GM23338 (cell line): Measurements from ENCODE around the gene SRGAP1. TPM values are rescaled to one million over a fixed set of nuclear protein-coding genes. Genes with fewer than 3 reads are reported as not detected.

Experiments
- EZH2 ChIP-seq: fragments of 200-600 bp; sonication (generic); IDR thresholded peaks from one replicate; pipeline ENCODE4 v1.8.0; 2017; ENCODE audit warnings: antibody characterized with exemption, mild to moderate bottlenecking, low read depth; ENCODE audit not compliant: unreplicated experiment
- EZH2phosphoT487 ChIP-seq: fragments of 200-600 bp; sonication (generic); IDR thresholded peaks from one replicate; pipeline ENCODE4 v1.8.1; 2018; ENCODE audit warnings: antibody characterized with exemption; ENCODE audit not compliant: unreplicated experiment
- JUNB ChIP-seq: IDR thresholded peaks from one replicate; pipeline ENCODE4 v1.6.1; 2016; ENCODE audit warnings: antibody characterized with exemption; ENCODE audit not compliant: unreplicated experiment
- STAT1 ChIP-seq: IDR thresholded peaks from one replicate; pipeline ENCODE4 v1.6.1; 2016; ENCODE audit warnings: antibody characterized with exemption; ENCODE audit not compliant: unreplicated experiment
- polyA plus RNA-seq: library from polyadenylated mRNA; unstranded; fragments of >200 nt; fragmentation: Nextera tagmentation; extraction: Ambion mirVana; gene quantifications from 2 replicates; pipeline ENCODE4 v1.2.1, GENCODE V29; 2016
- total RNA-seq: library from RNA; depleted of rRNA; stranded (reverse); fragments of >200 nt; shearing (Covaris generic); gene quantifications from 2 replicates; pipeline ENCODE4 v1.2.3, GENCODE V29; 2014
- TF ChIP-seq, protein P1 (sequence below): fragments of 250-450 bp; sonication (Bioruptor Pico); IDR thresholded peaks from 2 replicates; pipeline ENCODE4 v1.5.0; 2020; ENCODE audit warnings: mild to moderate bottlenecking, moderate library complexity
- TF ChIP-seq, protein P2 (sequence below): IDR thresholded peaks from one replicate; pipeline ENCODE4 v1.6.1; 2018; ENCODE audit warnings: antibody characterized with exemption; ENCODE audit not compliant: unreplicated experiment
- TF ChIP-seq, protein P3 (sequence below), 2 experiments: fragments of 200-600 bp in 1 of 2; sonication (generic) in 1 of 2; conservative IDR thresholded peaks; 2 replicates each; pipeline versions ENCODE4 v1.5.1 to v1.6.1; 2016 to 2017; ENCODE audit warnings: antibody characterized with exemption in 2 of 2, low read depth in 2 of 2, mild to moderate bottlenecking in 2 of 2, moderate library complexity in 1 of 2

The SRGAP1 gene
- total and polyA plus RNA-seq, 2 experiments from 2014 or later: 6.1 to 8.1 TPM

DNA sequence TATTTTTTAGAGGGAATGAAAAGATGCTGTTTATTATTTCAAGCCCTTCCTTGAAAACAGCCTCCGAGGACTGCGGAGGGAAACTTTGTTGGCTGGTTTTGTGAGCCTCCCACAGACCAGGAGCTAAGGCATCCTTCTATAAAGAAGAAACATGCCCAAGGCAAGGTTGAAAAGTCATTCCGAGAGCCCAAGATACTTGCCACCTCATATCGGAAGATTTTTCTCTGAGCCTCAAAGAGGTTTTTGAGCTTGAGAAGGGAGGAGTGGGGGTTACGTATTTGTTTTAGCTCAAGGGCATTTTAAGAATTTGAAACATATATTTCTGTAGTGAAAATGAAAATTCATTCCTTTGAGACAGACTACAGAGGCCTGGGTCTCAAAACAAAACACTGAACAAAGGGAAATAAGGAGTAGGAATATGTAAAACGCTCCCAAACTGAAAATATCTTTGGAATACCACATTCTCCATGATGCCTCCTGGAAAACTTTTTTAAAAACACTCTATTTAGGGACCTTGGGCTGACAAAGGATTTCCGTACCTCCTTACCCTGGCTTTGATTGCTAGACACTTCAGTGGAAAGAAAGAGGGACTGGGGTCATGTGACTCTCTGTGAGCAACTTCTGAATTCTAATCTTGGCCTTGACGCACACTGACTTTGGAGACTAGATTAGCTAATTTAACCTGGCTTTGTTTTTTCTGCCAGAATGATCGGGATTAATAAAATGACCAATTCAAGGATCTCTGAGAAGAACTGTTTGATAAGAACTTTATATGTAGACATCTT is 180.9 kb downstream of the SRGAP1 start (continued):
- TF ChIP-seq, protein P1, sequence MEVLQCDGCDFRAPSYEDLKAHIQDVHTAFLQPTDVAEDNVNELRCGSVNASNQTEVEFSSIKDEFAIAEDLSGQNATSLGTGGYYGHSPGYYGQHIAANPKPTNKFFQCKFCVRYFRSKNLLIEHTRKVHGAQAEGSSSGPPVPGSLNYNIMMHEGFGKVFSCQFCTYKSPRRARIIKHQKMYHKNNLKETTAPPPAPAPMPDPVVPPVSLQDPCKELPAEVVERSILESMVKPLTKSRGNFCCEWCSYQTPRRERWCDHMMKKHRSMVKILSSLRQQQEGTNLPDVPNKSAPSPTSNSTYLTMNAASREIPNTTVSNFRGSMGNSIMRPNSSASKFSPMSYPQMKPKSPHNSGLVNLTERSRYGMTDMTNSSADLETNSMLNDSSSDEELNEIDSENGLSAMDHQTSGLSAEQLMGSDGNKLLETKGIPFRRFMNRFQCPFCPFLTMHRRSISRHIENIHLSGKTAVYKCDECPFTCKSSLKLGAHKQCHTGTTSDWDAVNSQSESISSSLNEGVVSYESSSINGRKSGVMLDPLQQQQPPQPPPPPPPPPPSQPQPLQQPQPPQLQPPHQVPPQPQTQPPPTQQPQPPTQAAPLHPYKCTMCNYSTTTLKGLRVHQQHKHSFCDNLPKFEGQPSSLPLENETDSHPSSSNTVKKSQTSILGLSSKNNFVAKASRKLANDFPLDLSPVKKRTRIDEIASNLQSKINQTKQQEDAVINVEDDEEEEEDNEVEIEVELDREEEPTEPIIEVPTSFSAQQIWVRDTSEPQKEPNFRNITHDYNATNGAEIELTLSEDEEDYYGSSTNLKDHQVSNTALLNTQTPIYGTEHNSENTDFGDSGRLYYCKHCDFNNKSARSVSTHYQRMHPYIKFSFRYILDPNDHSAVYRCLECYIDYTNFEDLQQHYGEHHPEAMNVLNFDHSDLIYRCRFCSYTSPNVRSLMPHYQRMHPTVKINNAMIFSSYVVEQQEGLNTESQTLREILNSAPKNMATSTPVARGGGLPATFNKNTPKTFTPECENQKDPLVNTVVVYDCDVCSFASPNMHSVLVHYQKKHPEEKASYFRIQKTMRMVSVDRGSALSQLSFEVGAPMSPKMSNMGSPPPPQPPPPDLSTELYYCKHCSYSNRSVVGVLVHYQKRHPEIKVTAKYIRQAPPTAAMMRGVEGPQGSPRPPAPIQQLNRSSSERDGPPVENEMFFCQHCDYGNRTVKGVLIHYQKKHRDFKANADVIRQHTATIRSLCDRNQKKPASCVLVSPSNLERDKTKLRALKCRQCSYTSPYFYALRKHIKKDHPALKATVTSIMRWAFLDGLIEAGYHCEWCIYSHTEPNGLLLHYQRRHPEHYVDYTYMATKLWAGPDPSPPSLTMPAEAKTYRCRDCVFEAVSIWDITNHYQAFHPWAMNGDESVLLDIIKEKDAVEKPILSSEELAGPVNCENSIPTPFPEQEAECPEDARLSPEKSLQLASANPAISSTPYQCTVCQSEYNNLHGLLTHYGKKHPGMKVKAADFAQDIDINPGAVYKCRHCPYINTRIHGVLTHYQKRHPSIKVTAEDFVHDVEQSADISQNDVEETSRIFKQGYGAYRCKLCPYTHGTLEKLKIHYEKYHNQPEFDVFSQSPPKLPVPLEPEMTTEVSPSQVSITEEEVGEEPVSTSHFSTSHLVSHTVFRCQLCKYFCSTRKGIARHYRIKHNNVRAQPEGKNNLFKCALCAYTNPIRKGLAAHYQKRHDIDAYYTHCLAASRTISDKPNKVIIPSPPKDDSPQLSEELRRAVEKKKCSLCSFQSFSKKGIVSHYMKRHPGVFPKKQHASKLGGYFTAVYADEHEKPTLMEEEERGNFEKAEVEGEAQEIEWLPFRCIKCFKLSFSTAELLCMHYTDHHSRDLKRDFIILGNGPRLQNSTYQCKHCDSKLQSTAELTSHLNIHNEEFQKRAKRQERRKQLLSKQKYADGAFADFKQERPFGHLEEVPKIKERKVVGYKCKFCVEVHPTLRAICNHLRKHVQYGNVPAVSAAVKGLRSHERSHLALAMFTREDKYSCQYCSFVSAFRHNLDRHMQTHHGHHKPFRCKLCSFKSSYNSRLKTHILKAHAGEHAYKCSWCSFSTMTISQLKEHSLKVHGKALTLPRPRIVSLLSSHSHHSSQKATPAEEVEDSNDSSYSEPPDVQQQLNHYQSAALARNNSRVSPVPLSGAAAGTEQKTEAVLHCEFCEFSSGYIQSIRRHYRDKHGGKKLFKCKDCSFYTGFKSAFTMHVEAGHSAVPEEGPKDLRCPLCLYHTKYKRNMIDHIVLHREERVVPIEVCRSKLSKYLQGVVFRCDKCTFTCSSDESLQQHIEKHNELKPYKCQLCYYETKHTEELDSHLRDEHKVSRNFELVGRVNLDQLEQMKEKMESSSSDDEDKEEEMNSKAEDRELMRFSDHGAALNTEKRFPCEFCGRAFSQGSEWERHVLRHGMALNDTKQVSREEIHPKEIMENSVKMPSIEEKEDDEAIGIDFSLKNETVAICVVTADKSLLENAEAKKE (CRISPR knock-in tag): no peak
- TF ChIP-seq EZH2 (no peak), STAT1 (no peak), JUNB (no peak), EZH2phosphoT487 (no peak)
- TF ChIP-seq, protein P2, sequence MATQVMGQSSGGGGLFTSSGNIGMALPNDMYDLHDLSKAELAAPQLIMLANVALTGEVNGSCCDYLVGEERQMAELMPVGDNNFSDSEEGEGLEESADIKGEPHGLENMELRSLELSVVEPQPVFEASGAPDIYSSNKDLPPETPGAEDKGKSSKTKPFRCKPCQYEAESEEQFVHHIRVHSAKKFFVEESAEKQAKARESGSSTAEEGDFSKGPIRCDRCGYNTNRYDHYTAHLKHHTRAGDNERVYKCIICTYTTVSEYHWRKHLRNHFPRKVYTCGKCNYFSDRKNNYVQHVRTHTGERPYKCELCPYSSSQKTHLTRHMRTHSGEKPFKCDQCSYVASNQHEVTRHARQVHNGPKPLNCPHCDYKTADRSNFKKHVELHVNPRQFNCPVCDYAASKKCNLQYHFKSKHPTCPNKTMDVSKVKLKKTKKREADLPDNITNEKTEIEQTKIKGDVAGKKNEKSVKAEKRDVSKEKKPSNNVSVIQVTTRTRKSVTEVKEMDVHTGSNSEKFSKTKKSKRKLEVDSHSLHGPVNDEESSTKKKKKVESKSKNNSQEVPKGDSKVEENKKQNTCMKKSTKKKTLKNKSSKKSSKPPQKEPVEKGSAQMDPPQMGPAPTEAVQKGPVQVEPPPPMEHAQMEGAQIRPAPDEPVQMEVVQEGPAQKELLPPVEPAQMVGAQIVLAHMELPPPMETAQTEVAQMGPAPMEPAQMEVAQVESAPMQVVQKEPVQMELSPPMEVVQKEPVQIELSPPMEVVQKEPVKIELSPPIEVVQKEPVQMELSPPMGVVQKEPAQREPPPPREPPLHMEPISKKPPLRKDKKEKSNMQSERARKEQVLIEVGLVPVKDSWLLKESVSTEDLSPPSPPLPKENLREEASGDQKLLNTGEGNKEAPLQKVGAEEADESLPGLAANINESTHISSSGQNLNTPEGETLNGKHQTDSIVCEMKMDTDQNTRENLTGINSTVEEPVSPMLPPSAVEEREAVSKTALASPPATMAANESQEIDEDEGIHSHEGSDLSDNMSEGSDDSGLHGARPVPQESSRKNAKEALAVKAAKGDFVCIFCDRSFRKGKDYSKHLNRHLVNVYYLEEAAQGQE: no peak
- TF ChIP-seq, protein P3, sequence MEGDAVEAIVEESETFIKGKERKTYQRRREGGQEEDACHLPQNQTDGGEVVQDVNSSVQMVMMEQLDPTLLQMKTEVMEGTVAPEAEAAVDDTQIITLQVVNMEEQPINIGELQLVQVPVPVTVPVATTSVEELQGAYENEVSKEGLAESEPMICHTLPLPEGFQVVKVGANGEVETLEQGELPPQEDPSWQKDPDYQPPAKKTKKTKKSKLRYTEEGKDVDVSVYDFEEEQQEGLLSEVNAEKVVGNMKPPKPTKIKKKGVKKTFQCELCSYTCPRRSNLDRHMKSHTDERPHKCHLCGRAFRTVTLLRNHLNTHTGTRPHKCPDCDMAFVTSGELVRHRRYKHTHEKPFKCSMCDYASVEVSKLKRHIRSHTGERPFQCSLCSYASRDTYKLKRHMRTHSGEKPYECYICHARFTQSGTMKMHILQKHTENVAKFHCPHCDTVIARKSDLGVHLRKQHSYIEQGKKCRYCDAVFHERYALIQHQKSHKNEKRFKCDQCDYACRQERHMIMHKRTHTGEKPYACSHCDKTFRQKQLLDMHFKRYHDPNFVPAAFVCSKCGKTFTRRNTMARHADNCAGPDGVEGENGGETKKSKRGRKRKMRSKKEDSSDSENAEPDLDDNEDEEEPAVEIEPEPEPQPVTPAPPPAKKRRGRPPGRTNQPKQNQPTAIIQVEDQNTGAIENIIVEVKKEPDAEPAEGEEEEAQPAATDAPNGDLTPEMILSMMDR (conservative IDR thresholded peaks at IDR 0.05; ENCODE audit: low read depth in 2 of 2): no peak
